ENCODE measurements around the gene SDF4.

SDF4 gene, protein sequence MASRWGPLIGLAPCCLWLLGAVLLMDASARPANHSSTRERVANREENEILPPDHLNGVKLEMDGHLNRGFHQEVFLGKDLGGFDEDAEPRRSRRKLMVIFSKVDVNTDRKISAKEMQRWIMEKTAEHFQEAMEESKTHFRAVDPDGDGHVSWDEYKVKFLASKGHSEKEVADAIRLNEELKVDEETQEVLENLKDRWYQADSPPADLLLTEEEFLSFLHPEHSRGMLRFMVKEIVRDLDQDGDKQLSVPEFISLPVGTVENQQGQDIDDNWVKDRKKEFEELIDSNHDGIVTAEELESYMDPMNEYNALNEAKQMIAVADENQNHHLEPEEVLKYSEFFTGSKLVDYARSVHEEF

DNA sequence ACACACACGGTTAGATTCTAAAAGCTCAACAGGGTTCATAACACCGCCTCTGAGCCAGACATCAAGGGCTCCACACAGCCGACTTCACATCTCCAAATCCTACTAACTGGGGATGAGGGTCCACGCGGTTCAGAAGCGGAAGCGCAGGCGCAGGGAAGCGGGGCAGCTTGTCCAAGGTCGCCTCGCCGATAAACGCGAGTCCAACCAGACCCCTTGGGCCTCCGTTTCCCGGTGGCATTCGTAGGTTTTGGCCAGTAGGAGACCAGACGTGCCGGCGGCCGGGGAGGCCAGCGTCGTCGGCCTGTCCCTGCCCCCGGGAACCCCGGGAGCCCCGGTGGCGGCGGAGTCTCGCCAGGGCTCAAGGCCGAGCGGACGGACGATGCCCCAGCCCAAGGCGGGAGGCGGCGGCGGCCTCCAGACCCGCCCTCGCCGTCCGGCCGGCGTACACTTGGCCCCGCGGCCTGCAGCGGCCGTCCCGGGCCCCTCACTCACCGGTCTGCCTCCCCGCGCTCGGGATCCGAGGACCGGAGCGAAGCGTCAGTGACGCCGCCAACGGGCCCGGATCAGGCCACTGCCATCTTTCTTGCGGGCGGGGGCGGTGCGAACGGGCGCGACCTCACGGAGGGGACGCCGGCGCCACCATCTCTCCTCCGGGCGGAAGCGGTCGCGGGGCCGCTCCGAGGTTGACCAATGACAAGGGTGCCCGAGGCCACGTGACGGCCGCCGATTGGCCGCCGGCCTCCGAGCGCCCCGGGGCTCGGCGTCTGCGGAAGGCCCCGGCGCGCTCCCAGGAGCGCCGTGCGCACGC, at the start of gene SDF4:
Gene SDF4 (minus strand): TSS at position 602 of the 808 bp plus-strand sequence. CDS start 3,229 bp downstream, outside the sequence.
- Mint-ChIP-seq H3K9me3 (no peaks in the 10 kb centered on the region), H3K36me3 (ENCODE audit: low read depth) (peaks cover 31% of the 10 kb centered on the region), H3K27ac (peak within 1 kb of the TSS; percentile 86), H3K4me3 (peak within 1 kb of the TSS; percentile 96), H3K4me1 (ENCODE audit: low read depth) (peaks cover 12% of the 10 kb centered on the region), H3K27me3 (ENCODE audit: low read depth) (no peaks in the 10 kb centered on the region)
- peak; percentile 98 for DNase-seq (ENCODE audit: low spot score)

DNA sequence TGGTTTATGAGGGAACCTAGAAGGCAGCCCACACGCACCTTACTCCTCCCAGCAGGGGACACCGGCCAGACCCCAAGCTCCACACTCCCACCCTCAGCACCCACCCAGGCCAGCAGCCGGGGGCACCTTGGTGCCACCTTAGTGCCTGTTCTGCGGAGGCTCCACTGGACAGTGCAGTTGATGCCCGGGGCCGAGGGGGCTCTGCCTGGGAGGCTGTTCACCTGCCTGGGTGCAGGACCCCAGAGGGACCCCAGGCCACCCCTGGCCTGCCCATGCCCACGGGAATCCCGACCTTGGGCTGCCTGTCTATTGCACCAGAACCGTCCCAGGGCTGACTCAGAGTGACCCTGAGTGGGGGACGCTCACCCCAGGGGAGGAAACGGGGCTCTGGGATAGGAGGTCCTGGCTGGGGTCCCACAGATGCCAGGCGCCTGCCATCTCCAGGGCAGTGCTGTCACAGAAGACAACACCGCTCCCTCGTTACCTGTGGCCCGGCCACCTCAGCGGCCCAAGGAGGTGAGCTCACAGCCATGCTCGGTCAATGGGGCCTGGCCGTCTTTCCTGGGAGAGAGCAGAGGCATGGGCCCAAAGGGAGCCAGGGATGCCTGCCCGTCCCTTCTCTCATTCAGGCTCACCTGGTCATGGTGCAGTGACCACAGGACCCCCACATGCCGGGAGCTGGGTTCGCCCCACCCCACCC, 49.1 kb upstream of the SDF4 start:
- H3K4me3 Mint-ChIP-seq, result no peak overlapping the region
- no peaks in the 10 kb centered on the region for H3K27me3 Mint-ChIP-seq (ENCODE audit: low read depth)
- no peak overlapping the region for H3K27ac Mint-ChIP-seq
- no peaks in the 10 kb centered on the region for H3K36me3 Mint-ChIP-seq (ENCODE audit: low read depth)
- no peaks in the 10 kb centered on the region for H3K9me3 Mint-ChIP-seq
- DNase-seq (ENCODE audit: low spot score), result no peak
- no peaks in the 10 kb centered on the region for H3K4me1 Mint-ChIP-seq (ENCODE audit: low read depth)

DNA sequence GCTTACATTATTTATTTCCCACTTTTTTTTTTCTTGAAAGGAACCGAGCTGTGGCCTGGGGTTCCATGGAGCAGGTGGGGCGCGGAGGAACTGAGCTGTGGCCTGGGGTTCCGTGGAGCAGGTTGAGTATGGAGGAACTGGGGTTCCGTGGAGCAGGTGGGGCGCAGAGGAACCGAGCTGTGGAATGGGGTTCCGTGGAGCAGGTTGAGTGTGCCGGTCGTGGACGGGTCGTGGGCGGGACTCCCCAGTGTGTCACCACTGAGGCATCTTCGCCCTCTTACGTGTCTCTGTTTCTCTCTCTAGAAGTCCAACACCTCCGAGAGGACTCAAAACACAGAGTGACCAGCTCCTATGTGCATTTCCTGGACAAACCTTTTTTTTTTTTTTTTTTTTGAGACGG, 47.2 kb upstream of the SDF4 start:
- Mint-ChIP-seq H3K36me3 (ENCODE audit: low read depth) (no peaks in the 10 kb centered on the region), H3K9me3 (no peaks in the 10 kb centered on the region)

DNA sequence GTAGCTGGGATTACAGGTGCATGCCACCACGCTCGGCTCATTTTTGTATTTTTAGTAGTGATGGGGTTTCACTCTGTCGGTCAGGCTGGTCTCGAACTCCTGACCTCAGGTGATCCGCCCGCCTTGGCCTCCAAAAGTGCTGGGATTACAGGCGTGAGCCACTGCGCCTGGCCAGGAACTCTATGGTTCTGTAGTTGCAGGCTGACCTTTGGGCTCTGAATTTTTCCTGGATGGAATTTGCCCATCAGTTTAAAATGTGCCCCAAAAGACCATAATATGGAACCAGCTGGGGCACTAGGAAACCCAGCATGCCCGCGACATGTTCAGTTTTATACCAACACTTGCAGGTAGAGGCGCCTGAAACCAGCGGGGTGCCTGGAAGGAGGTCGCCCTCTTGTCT, 46.8 kb upstream of the SDF4 start:
- H3K27me3 Mint-ChIP-seq (ENCODE audit: low read depth), result no peaks in the 10 kb centered on the region
- no peak overlapping the region for H3K27ac Mint-ChIP-seq
- H3K36me3 Mint-ChIP-seq (ENCODE audit: low read depth), result no peaks in the 10 kb centered on the region
- H3K4me3 Mint-ChIP-seq, result no peak overlapping the region
- no peaks in the 10 kb centered on the region for H3K4me1 Mint-ChIP-seq (ENCODE audit: low read depth)
- no peaks in the 10 kb centered on the region for H3K9me3 Mint-ChIP-seq
- DNase-seq (ENCODE audit: low spot score), result no peak

More for the DNA sequence above, 47.2 kb upstream of the SDF4 start:
- Mint-ChIP-seq H3K4me1 (ENCODE audit: low read depth) (no peaks in the 10 kb centered on the region), H3K4me3 (no peak overlapping the region), H3K27me3 (ENCODE audit: low read depth) (no peaks in the 10 kb centered on the region), H3K27ac (no peak overlapping the region)
- DNase-seq (ENCODE audit: low spot score), result no peak

DNA sequence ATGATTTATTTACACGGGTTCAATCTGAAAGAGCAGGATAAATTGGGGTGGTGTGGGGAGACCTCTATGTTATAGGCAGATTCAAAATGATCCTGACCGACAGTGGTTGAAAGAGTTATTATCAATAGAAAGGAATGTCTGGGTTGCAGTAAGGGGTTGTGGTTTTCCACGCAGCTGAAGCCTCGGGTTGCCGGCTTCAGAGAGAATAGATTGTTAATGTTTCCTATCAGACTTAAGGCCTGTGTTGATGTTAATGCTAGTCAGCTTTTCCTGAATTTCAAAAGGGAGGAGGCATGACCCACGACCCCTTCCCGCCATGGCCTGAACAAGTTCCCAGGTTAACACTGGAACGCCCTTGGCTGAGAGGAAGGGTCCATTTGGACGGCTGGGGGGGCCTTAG, 44.0 kb upstream of the SDF4 start:
- no peaks in the 10 kb centered on the region for H3K27me3 Mint-ChIP-seq (ENCODE audit: low read depth)
- no peaks in the 10 kb centered on the region for H3K9me3 Mint-ChIP-seq
- peak overlapping the region; percentile 30 for H3K4me3 Mint-ChIP-seq
- peaks cover 15% of the 10 kb centered on the region for H3K36me3 Mint-ChIP-seq (ENCODE audit: low read depth)
- H3K4me1 Mint-ChIP-seq (ENCODE audit: low read depth), result peaks cover 17% of the 10 kb centered on the region
- no peak overlapping the region for H3K27ac Mint-ChIP-seq
- no peak for DNase-seq (ENCODE audit: low spot score)

DNA sequence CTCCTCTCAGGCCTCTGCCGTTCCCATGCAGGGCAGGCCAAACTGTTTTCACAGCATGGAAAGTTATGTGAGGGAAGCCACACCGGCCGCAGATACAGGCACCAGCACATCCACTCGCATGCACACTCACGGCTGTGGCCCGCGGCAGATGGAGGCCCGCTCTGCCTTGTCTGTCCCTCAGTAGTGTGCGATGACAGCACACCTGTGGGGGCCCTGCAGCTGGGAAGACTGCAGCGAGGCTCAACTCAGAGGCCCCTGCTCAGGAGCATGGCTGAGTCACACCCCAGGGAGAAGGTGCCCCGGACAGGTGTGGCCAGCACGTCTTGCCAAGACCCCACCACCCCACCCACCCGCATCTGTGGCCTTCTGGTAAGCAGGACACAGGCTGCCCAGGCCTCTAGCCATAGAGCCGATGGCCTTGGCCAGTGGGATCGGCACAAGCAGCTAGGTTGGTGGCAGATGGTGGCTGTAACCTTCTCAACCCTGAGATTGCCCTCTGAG, 43.2 kb upstream of the SDF4 start:
- H3K4me3 Mint-ChIP-seq, result peak overlapping the region; percentile 71
- no peak for DNase-seq (ENCODE audit: low spot score)
- H3K36me3 Mint-ChIP-seq (ENCODE audit: low read depth), result peaks cover 22% of the 10 kb centered on the region
- H3K4me1 Mint-ChIP-seq (ENCODE audit: low read depth), result peaks cover 26% of the 10 kb centered on the region
- H3K27ac Mint-ChIP-seq, result no peak overlapping the region
- H3K27me3 Mint-ChIP-seq (ENCODE audit: low read depth), result no peaks in the 10 kb centered on the region
- no peaks in the 10 kb centered on the region for H3K9me3 Mint-ChIP-seq

DNA sequence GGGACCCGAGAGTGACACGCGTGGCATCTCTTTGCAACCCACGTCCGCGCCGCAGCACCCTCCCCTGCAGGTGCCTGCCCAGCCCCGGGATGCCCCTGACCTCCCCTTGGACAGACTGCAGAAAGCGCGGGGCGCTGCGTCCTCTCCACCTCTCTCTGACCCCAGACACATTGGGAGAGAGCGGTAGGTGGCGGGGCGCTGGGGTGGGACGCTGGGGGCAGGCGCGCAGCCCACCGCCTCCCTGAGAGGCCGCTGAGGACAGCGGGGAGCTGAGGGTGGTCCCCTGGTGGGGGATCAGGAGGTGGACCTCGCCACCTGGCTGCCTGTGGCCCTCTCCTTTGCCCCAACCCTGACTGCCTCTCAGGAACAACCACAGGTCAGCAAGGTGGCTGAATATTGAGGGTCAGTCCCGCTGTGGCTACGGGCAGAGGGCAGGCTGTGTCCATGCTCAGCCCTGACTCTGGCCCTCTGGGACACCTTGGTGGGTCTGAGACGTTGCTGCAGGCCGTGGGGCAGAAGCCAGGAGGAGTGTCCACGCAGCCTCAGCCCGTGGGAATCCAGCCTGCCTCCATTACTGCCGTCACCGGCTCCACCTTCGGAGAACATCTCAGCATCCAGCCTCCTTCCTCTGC, 42.6 kb upstream of the SDF4 start:
- H3K27ac Mint-ChIP-seq, result no peak overlapping the region

DNA sequence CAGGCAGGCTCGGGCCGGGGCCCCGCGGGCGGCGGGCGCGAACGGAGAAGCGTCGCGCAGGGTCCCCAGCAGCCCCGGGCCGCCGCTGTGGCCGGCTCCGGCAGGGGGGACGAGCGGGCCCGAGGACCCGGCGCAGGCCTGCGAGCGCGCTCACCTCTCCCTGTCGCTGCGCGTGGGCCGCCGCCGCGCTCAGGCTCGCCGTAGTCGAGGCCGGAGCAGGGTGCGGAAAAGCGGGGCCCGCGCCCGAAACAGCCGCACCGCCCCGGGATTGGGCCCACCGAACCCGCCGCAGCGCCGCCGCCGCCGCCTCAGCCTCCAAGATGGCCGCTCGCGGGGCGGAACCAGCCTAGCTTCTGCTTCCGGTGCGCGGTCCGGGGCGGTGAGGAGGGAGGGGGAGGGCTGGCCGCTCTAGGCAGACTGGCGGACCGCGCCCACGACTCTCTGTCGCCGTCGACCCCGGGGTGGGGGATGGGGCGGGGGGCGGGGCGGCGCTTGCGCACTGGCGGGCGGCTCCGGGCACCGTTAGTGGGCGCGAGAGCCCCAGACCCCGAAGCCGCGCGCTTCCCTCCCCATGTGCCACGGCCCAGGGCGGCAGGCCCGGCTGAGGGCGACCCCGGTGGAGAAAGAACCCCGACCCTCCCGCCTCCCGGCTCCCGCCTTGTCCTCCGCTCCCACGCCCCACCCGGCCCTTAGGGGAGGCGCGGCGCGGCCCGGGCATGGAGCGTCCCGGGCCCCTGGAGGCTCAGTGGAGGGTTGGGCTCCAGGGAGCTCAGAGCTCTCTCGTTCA, 41.9 kb upstream of the SDF4 start, which contains the start of gene UBE2J2:
Gene UBE2J2 (minus strand): TSS at position 343 of the 787 bp plus-strand sequence. CDS start 5,862 bp downstream, outside the sequence.
- Mint-ChIP-seq H3K27me3 (ENCODE audit: low read depth) (no peaks in the 10 kb centered on the region), H3K36me3 (ENCODE audit: low read depth) (peaks cover 23% of the 10 kb centered on the region), H3K27ac (peak within 1 kb of the TSS; percentile 81), H3K9me3 (no peaks in the 10 kb centered on the region), H3K4me1 (ENCODE audit: low read depth) (peaks cover 26% of the 10 kb centered on the region), H3K4me3 (peak within 1 kb of the TSS; percentile 86)
- DNase-seq (ENCODE audit: low spot score), result peak; percentile 88

More for the DNA sequence above, 42.6 kb upstream of the SDF4 start:
- Mint-ChIP-seq H3K36me3 (ENCODE audit: low read depth) (peaks cover 23% of the 10 kb centered on the region), H3K27me3 (ENCODE audit: low read depth) (no peaks in the 10 kb centered on the region), H3K9me3 (no peaks in the 10 kb centered on the region), H3K4me1 (ENCODE audit: low read depth) (peaks cover 26% of the 10 kb centered on the region), H3K4me3 (peak overlapping the region; percentile 71)
- DNase-seq (ENCODE audit: low spot score), result no peak

DNA sequence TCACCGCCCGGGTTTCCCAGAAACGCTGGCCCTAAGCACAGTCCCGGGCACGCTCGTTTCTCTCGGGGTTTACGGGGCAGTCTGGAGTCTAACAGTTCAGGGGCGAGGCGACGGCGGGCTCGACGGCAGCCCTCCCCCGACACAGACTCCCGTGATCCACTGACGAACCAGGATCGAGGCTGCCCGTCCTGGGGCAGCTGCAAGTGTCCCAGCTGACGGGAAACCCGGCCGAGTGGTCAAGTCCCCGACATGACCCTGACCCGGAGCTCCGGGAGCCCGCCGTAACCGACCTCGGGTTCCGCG, 41.4 kb upstream of the SDF4 start:
- peaks cover 23% of the 10 kb centered on the region for H3K36me3 Mint-ChIP-seq (ENCODE audit: low read depth)
- DNase-seq (ENCODE audit: low spot score), result no peak
- H3K27me3 Mint-ChIP-seq (ENCODE audit: low read depth), result no peaks in the 10 kb centered on the region
- H3K27ac Mint-ChIP-seq, result peak overlapping the region; percentile 81
- no peaks in the 10 kb centered on the region for H3K9me3 Mint-ChIP-seq
- H3K4me1 Mint-ChIP-seq (ENCODE audit: low read depth), result peaks cover 26% of the 10 kb centered on the region
- H3K4me3 Mint-ChIP-seq, result peak overlapping the region; percentile 86

DNA sequence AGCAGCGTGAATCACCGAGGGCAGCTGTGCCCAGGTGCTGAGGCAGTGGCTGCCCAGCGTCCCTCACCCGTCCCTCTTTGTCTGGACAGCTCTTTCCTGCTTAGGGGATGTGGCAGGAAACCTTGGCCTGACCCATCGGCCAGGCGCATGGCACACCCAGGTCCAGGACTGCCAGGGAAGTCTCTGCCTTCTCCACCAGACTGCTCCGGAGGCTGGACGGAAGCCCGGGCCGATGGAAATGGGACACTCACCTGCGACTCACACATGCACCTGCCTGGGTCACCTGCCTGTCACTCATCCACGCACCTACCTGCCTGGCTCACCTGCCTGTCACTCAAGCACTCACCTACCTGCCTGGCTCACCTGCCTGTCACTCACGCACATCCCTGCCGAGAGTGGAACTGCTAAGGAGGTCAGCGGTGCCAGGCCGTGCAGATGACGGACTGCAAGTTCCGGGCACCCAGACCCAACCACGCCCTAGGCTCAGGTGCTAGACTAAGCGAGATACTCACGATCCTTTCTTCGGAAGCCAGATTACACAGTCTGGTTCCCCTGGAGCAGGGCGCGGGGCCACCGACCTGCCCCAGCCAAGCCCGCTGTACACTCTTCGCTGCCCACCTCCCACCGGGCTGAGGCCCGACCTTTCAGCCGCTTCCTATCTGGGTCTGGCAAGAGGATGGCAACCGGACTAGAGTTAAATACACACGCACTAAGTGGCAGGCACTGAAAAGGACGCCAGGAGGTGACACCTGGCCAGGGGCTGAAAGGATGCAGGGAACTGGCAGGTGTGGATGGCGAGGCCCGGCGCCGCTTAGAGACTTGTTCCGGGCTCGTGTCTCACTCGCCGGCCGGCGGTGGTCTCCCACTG, 40.8 kb upstream of the SDF4 start:
- no peaks in the 10 kb centered on the region for H3K9me3 Mint-ChIP-seq
- H3K27me3 Mint-ChIP-seq (ENCODE audit: low read depth), result no peaks in the 10 kb centered on the region
- peak overlapping the region; percentile 81 for H3K27ac Mint-ChIP-seq
- H3K4me1 Mint-ChIP-seq (ENCODE audit: low read depth), result peaks cover 26% of the 10 kb centered on the region
- no peak for DNase-seq (ENCODE audit: low spot score)
- peak overlapping the region; percentile 86 for H3K4me3 Mint-ChIP-seq
- peaks cover 23% of the 10 kb centered on the region for H3K36me3 Mint-ChIP-seq (ENCODE audit: low read depth)

DNA sequence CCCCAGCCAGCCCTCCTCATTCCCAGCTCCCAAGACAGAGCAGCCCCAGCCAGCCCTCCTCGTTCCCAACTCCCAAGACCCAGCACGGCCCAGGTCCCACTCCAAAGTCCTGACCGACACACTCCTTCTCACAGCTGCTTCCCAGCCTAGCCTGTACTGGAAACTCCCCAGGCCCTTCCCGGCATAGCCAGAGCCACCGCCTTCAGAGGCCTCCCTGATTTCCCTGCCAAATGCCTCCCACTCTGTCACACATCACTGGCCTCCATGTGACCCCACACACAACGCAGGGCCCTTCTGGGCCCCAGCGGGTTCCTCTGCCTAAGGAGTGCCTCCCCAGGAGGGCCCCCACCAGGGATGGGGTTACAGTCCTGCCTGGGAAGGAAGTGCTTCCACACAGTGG, 39.0 kb upstream of the SDF4 start:
- Mint-ChIP-seq H3K9me3 (no peaks in the 10 kb centered on the region), H3K27ac (peak overlapping the region; percentile 27), H3K4me1 (ENCODE audit: low read depth) (peaks cover 26% of the 10 kb centered on the region), H3K4me3 (peak overlapping the region; percentile 71), H3K27me3 (ENCODE audit: low read depth) (no peaks in the 10 kb centered on the region), H3K36me3 (ENCODE audit: low read depth) (peaks cover 30% of the 10 kb centered on the region)
- no peak for DNase-seq (ENCODE audit: low spot score)

DNA sequence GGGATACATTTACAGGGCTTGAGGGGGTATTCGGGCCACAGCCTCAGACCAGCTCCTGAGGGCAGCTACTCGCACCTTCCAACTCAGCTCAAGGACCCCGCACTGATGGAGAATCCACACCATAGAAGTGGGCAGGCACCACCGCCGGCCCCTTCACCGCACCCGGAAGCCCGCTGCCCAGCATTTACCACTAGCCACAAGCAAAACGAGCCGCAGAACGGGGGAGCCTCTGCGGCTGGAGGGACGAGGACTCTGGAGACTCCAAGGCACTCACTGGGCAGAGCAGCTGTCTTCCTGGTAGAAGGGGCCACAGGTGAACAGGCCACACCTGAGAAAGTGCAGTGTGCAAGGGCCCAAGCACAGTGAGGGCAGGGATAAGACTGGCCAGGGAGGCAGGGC, 36.5 kb upstream of the SDF4 start:
- Mint-ChIP-seq H3K9me3 (no peaks in the 10 kb centered on the region), H3K27ac (no peak overlapping the region), H3K4me1 (ENCODE audit: low read depth) (peaks cover 26% of the 10 kb centered on the region), H3K27me3 (ENCODE audit: low read depth) (no peaks in the 10 kb centered on the region), H3K4me3 (no peak overlapping the region), H3K36me3 (ENCODE audit: low read depth) (peaks cover 34% of the 10 kb centered on the region)
- no peak for DNase-seq (ENCODE audit: low spot score)

Measured in T-helper 2 cell treated with Interferon-gamma antibody and Interleukin-4, amounts not matched to agents 5 μg/mL and 100 μg/mL, for 36 hours (primary cell).